HepG2 (cell line): ENCODE measurements around the gene HHIPL1. TPM values are rescaled to one million over a fixed set of nuclear protein-coding genes. Genes with fewer than 3 reads are reported as not detected.

Experiments used
- AGO2 ChIP-seq: fragments of 200-400 bp; formaldehyde crosslinking; optimal IDR thresholded peaks from 2 replicates; pipeline ENCODE3; 2017; ENCODE audit warnings: mild to moderate bottlenecking, low read depth, low read length, moderate library complexity
- GATA4 ChIP-seq: sonication (generic); IDR thresholded peaks from 2 replicates; pipeline ENCODE4 v1.6.1; 2016; ENCODE audit warnings: antibody characterized with exemption, low read depth, borderline replicate concordance
- KAT2B ChIP-seq: fragments of 150-350 bp; IDR thresholded peaks from 2 replicates; pipeline ENCODE4 v1.6.1; 2014; ENCODE audit warnings: low read depth, low read length, borderline replicate concordance
- NAIF1 ChIP-seq: sonication (generic); formaldehyde crosslinking; IDR thresholded peaks from 2 replicates; pipeline ENCODE4 v1.5.0; 2020; ENCODE audit warnings: mild to moderate bottlenecking, missing genetic modification reagents, borderline replicate concordance
- PCBP1 ChIP-seq: fragments of 200-400 bp; formaldehyde crosslinking; IDR thresholded peaks from 2 replicates; pipeline ENCODE4 v1.6.1; 2017; ENCODE audit warnings: mild to moderate bottlenecking, low read depth, low read length, borderline replicate concordance
- REL ChIP-seq: sonication (generic); formaldehyde crosslinking; conservative IDR thresholded peaks from 2 replicates; pipeline ENCODE4 v1.8.0; 2022; ENCODE audit warnings: mild to moderate bottlenecking, missing genetic modification reagents, moderate library complexity
- SCMH1 ChIP-seq: sonication (generic); formaldehyde crosslinking; IDR thresholded peaks from 2 replicates; pipeline ENCODE4 v1.9.0; 2021; ENCODE audit warnings: missing genetic modification reagents, mild to moderate bottlenecking, borderline replicate concordance
- ZNF251 ChIP-seq: sonication (generic); formaldehyde crosslinking; IDR thresholded peaks from 2 replicates; pipeline ENCODE4 v1.9.0; 2021; ENCODE audit warnings: mild to moderate bottlenecking, missing genetic modification reagents
- ZNF556 ChIP-seq: sonication (generic); formaldehyde crosslinking; IDR thresholded peaks from 2 replicates; pipeline ENCODE4 v1.4.0; 2020; ENCODE audit warnings: mild to moderate bottlenecking, missing genetic modification reagents, borderline replicate concordance
- ZNF746 ChIP-seq: sonication (generic); formaldehyde crosslinking; IDR thresholded peaks from 2 replicates; pipeline ENCODE4 v1.8.0; 2022; ENCODE audit warnings: mild to moderate bottlenecking, missing genetic modification reagents
- ZSCAN30 ChIP-seq: sonication (generic); formaldehyde crosslinking; IDR thresholded peaks from 2 replicates; pipeline ENCODE4 v1.5.0; 2020; ENCODE audit warnings: mild to moderate bottlenecking, missing genetic modification reagents
- polyA plus RNA-seq, 8 experiments: library from polyadenylated mRNA; depleted of rRNA in 3 of 8; stranded (reverse) in 7 of 8; unstranded in 1 of 8; fragments of >200 nt; fragmentation: Illumina TruSeq in 4 of 8; extraction: Trizol in 4 of 8; gene quantifications; 2 replicates each; pipeline versions ENCODE4 v1.2.1 to v1.2.3, GENCODE V29; 2011 to 2016; ENCODE audit warnings: low read depth in 4 of 8, missing spikeins in 1 of 8, mixed read lengths in 1 of 8; ENCODE audit not compliant: insufficient read depth in 1 of 8
- total RNA-seq, 5 experiments: library from RNA; depleted of rRNA; stranded (reverse); fragments of >200 nt; fragmentation: Illumina TruSeq; extraction: Trizol; gene quantifications; 2 replicates each; pipeline ENCODE4 v1.2.3, GENCODE V29; 2016; ENCODE audit warnings: low read depth in 1 of 5
- TF ChIP-seq, protein P1 (sequence below): sonication (generic); formaldehyde crosslinking; IDR thresholded peaks from one replicate; pipeline ENCODE4 v1.5.1; 2020; ENCODE audit warnings: mild to moderate bottlenecking, missing genetic modification reagents; ENCODE audit errors: not compliant biosample characterization
- TF ChIP-seq, protein P2 (sequence below): sonication (generic); formaldehyde crosslinking; IDR thresholded peaks from 2 replicates; pipeline ENCODE4 v1.4.0; 2020; ENCODE audit warnings: missing genetic modification reagents, borderline replicate concordance
- TF ChIP-seq, protein P3 (sequence below): sonication (generic); formaldehyde crosslinking; IDR thresholded peaks from 2 replicates; pipeline ENCODE4 v1.5.0; 2020; ENCODE audit warnings: mild to moderate bottlenecking, missing genetic modification reagents

HHIPL1 gene
- total and polyA plus RNA-seq, 2 of the 13 experiments (the other 11 are each of a cell fraction or from before 2014, with no cell fraction given), result not detected

DNA sequence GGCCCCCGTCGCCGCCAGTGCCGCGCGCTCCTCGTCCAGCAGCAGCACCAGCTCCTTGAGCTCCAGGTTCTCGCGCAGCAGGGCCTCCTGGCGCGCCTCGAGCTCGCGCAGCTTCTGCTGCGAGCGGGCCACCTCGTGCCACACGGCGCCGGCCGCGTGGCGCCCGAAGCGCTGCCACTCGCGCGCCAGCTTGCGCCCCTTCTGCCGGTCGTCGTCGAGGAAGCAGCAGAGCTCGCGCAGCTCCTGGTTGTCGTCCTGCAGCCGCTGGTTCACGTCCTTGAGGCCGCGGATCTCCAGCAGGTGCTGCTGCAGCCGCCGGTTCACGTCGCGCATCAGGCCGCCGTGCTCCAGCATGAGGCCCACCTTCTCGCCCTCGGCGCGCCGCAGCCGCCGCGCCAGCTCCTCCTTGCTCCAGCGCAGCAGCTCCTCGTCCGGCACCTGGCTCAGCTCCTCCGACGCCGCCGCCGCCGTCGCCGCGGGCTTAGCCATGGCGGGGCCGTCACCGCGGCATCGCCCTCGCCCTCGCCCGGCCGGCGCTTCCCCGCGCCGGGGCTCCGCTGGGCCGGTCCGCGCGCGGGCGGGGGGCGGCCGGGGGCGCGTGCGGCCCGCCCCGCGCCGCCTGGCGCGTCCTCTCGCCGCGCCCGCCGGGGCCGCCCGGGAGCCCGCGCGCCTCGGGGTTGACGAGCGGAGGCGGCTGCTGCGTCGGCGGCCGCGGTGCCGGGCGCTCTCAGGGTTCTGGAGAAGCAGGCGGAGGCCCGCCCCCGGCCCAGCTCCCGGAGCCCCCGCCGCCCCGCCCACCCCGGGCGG lies 41.3 kb upstream of the HHIPL1 start, which contains the start of gene CCDC85C (continued):
- TF ChIP-seq, protein P1, sequence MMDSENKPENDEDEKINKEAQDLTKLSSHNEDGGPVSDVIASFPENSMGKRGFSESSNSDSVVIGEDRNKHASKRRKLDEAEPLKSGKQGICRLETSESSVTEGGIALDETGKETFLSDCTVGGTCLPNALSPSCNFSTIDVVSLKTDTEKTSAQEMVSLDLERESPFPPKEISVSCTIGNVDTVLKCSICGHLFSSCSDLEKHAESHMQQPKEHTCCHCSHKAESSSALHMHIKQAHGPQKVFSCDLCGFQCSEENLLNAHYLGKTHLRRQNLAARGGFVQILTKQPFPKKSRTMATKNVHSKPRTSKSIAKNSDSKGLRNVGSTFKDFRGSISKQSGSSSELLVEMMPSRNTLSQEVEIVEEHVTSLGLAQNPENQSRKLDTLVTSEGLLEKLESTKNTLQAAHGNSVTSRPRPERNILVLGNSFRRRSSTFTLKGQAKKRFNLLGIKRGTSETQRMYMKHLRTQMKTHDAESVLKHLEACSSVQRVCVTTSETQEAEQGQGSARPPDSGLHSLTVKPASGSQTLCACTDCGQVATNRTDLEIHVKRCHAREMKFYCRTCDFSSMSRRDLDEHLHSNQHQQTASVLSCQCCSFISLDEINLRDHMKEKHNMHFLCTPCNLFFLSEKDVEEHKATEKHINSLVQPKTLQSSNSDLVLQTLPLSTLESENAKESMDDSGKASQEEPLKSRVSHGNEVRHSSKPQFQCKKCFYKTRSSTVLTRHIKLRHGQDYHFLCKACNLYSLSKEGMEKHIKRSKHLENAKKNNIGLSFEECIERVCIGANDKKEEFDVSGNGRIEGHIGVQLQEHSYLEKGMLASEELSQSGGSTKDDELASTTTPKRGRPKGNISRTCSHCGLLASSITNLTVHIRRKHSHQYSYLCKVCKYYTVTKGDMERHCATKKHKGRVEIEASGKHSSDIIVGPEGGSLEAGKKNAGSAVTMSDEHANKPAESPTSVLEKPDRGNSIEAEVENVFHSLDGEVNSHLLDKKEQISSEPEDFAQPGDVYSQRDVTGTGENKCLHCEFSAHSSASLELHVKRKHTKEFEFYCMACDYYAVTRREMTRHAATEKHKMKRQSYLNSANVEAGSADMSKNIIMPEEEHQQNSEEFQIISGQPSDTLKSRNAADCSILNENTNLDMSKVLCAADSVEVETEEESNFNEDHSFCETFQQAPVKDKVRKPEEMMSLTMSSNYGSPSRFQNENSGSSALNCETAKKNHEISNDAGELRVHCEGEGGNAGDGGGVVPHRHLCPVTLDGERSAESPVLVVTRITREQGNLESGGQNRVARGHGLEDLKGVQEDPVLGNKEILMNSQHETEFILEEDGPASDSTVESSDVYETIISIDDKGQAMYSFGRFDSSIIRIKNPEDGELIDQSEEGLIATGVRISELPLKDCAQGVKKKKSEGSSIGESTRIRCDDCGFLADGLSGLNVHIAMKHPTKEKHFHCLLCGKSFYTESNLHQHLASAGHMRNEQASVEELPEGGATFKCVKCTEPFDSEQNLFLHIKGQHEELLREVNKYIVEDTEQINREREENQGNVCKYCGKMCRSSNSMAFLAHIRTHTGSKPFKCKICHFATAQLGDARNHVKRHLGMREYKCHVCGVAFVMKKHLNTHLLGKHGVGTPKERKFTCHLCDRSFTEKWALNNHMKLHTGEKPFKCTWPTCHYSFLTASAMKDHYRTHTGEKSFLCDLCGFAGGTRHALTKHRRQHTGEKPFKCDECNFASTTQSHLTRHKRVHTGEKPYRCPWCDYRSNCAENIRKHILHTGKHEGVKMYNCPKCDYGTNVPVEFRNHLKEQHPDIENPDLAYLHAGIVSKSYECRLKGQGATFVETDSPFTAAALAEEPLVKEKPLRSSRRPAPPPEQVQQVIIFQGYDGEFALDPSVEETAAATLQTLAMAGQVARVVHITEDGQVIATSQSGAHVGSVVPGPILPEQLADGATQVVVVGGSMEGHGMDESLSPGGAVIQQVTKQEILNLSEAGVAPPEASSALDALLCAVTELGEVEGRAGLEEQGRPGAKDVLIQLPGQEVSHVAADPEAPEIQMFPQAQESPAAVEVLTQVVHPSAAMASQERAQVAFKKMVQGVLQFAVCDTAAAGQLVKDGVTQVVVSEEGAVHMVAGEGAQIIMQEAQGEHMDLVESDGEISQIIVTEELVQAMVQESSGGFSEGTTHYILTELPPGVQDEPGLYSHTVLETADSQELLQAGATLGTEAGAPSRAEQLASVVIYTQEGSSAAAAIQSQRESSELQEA (CRISPR knock-in tag), result no peak
- TF ChIP-seq, protein P2, sequence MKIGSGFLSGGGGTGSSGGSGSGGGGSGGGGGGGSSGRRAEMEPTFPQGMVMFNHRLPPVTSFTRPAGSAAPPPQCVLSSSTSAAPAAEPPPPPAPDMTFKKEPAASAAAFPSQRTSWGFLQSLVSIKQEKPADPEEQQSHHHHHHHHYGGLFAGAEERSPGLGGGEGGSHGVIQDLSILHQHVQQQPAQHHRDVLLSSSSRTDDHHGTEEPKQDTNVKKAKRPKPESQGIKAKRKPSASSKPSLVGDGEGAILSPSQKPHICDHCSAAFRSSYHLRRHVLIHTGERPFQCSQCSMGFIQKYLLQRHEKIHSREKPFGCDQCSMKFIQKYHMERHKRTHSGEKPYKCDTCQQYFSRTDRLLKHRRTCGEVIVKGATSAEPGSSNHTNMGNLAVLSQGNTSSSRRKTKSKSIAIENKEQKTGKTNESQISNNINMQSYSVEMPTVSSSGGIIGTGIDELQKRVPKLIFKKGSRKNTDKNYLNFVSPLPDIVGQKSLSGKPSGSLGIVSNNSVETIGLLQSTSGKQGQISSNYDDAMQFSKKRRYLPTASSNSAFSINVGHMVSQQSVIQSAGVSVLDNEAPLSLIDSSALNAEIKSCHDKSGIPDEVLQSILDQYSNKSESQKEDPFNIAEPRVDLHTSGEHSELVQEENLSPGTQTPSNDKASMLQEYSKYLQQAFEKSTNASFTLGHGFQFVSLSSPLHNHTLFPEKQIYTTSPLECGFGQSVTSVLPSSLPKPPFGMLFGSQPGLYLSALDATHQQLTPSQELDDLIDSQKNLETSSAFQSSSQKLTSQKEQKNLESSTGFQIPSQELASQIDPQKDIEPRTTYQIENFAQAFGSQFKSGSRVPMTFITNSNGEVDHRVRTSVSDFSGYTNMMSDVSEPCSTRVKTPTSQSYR (CRISPR knock-in tag), result 0 out of 2 replicates have a peak, but pooled peaks have one; percentile 28
- TF ChIP-seq NAIF1 (CRISPR knock-in tag) (no peak; the same call in 1 of the 2 replicates), ZSCAN30 (CRISPR knock-in tag) (0 out of 2 replicates have a peak, but pooled peaks have one; percentile 49), REL (peak; percentile 97), GATA4 (no peak), ZNF746 (CRISPR knock-in tag) (peak; percentile 81; the same call in 1 of the 2 replicates), ZNF556 (CRISPR knock-in tag) (no peak), KAT2B (no peak), AGO2 (no peak), ZNF251 (peak; percentile 91), PCBP1 (no peak), SCMH1 (CRISPR knock-in tag) (no peak)
- TF ChIP-seq, protein P3, sequence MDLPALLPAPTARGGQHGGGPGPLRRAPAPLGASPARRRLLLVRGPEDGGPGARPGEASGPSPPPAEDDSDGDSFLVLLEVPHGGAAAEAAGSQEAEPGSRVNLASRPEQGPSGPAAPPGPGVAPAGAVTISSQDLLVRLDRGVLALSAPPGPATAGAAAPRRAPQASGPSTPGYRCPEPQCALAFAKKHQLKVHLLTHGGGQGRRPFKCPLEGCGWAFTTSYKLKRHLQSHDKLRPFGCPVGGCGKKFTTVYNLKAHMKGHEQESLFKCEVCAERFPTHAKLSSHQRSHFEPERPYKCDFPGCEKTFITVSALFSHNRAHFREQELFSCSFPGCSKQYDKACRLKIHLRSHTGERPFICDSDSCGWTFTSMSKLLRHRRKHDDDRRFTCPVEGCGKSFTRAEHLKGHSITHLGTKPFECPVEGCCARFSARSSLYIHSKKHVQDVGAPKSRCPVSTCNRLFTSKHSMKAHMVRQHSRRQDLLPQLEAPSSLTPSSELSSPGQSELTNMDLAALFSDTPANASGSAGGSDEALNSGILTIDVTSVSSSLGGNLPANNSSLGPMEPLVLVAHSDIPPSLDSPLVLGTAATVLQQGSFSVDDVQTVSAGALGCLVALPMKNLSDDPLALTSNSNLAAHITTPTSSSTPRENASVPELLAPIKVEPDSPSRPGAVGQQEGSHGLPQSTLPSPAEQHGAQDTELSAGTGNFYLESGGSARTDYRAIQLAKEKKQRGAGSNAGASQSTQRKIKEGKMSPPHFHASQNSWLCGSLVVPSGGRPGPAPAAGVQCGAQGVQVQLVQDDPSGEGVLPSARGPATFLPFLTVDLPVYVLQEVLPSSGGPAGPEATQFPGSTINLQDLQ, result peak; percentile 94
